ENCODE results near the gene TNFSF13. TPM values are rescaled to one million over a fixed set of nuclear protein-coding genes. Genes with fewer than 3 reads are reported as not detected.

The TNFSF13 gene
- total and polyA plus RNA-seq, 2 of the 4 experiments (the other 2 are of a cell fraction) = 1.3 TPM; not detected in 1

DNA sequence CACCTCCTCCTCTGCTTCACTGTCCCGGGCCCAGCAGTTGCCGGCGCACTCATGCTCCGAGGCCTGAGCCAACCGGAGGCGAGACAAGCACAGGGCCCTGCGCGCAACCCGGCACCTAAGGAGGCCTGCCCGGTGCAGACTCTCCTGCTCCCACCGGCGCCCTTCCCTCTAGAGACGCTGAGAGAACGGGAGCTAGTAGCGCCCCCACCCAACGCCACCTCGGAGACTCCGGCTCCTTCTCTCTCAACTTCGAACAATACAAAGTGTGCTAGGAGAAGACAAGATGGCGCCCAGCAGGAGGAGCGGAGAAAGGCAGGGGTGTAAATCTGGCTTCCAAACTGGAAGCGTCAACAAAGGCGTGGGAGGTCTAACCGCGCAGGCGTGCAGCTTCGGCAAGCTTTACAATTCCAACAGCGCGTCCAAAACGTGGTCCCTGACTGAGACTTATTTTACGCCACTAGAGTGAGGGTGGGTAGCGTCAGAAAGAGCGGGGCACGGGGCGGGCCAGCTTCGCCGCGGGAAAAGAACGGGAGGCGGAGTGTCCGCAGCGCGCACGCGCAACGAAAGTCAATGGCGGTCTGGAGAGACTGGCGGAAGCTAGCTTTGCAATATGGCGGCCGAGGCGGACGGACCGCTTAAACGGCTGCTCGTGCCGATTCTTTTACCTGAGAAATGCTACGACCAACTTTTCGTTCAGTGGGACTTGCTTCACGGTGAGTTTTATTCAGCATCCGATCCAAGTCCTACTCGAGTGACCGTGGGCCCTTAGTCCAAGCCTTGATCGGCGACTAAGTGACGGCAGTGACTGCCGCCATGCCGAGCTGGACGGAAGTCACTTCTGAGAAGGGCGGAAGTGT, 24.9 kb downstream of the TNFSF13 start, which contains the start of gene MPDU1 (continued):
- TF ChIP-seq, protein P1, sequence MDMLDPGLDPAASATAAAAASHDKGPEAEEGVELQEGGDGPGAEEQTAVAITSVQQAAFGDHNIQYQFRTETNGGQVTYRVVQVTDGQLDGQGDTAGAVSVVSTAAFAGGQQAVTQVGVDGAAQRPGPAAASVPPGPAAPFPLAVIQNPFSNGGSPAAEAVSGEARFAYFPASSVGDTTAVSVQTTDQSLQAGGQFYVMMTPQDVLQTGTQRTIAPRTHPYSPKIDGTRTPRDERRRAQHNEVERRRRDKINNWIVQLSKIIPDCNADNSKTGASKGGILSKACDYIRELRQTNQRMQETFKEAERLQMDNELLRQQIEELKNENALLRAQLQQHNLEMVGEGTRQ (IDR thresholded peaks at IDR 0.05; ENCODE audit: low read depth, low read length) = peak; percentile 25; the same call in 1 of the 2 replicates

Measured in IMR-90 (cell line).